ENCODE results near the gene PLOD3.

The PLOD3 gene

DNA sequence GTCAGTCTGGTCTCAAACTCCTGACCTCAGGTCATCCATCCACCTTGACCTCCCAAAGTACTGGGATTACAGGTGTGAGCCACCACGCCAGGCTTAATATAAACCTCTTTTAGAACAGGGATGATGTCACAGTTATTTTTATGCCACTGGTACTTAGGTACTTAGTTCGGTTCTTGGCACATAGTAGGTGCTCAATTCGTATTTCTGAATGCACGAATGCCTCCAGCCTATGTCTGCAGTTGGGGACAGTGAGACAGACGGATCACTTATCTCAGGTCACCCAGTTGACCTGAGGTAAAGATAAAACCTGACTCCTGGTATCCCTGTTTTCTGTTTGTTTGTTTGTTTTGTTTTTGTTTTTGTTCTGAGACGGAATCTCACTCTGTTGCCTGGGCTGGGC lies 31.2 kb downstream of the PLOD3 start:
- in situ Hi-C loops (cut with MboI; ENCODE audit: low sequenced_read_pairs), result no loop called here

DNA sequence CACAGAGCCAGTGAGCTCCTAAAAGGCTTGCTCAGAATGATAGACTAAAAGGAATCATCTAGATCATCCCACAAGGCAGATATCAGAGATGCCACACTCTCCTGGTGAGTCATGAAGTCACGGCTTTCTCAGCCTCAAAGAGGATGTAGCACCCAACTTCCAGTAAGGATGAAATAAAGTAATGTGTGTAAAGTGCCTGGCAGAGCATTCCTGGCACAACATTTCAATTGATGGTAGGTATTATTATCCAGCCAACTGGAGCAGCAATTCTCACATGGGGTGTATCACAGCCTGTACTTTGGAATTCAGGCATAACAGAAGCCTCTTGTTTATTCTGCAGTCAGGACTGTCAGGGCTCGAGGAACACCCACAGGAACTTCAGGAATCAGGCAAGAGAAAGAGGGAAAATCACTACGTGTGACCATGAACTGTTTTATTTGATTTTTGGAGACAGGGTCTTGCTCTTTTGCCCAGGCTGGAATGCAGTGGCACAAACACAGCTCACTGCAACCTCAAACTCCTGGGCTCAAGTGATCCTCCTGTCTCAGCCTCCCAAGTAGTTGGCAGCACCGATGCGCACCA lies 32.0 kb downstream of the PLOD3 start:
- in situ Hi-C loops (cut with MboI; ENCODE audit: low sequenced_read_pairs), result no loop called here

DNA sequence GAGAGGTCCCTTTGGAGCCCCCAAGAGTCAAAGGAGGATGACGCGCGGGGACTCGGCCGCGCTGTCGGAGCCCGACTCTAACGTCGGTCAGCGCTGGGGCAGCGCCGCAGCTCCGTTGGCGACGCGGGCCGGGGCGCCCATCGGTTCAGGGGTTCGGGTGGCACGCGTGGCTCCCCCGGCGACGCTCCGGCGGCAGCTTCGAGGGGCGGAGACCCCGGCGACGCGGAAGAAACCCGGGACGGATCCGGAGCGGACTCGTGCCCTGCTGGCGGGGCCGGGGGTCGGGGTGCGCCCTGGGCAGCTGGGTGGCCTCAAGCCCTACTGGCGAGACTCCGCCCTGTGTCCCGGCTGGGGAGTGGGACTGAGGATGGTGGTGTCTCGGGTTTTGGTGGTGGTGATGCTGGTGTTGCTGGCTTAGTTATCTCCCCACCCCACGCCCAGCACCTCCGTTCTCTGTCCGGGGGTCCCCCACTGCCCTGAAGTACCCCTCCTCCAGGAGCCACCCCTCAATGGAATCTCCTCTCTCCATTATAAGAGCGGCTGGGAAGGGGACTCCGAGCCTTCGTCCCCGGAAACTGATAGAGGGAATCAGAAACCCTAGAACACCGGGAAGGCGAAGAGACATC lies 37.1 kb downstream of the PLOD3 start, which contains the start of gene NAT16:
TSS of gene NAT16 (minus strand) at position 164 of the 626 bp plus-strand sequence. CDS start 5,486 bp downstream, outside the sequence.
- in situ Hi-C loops (cut with MboI; ENCODE audit: low sequenced_read_pairs), result no loop called here

DNA sequence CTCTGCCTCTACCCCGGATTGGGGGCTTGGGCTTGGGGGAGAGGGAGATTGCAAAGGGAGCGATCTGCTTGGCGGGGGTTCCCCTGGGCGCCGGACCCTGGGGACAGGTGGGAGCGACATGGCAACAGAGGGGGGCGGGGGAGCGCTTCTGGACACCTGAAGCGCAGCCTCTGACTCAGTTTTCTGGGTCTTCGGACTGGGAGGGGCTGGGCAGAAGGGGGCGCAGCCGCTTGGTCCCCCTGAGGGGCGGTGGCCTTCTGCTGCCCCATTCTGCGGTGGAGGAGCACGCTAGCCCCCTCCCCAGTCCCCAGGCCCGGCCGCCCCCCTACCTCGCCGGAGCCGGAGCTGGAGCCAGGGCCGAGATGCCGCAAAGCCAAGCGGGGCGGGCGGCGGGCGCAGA lies 37.7 kb downstream of the PLOD3 start:
- in situ Hi-C loops (cut with MboI; ENCODE audit: low sequenced_read_pairs), result no loop called here

DNA sequence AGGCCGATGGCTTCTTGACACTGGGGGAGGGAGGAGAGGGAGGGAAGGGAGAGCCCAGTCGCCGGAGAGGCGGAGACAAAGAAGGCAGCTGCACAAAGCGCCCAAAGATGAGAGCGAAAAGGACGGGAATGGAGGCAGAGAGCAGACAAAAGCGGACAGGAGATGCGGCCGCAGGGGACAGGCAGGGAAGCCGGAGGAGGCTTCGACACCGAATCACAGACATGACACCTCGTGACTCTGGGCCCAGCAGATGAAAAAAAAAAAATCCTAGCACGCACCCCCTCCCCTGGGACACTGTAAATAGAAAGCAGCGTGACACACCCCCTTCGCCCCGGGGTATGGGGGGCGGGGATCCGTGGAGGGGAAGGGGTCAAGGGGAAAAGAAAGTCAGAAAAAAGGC lies 38.3 kb downstream of the PLOD3 start:
- in situ Hi-C loops (cut with MboI; ENCODE audit: low sequenced_read_pairs), result no loop called here

DNA sequence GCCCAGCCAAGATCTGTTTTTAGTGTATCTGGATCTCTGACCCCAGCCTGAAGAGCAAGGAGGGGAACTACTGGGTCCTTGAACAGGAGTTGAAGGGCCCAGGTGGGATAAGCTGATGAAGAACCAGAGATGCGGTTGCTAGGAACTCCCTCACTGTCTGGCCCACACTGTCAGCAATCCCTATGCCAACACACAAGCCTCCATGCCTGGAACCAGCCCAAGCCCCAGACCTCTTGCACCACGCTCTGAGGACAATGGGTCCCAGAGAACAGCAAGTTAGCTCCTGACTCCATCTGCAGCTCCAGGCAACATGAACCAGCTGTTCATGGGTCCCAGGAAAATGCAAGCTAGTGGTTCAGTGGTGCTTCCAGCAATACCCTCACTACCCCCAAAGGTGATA lies 39.7 kb downstream of the PLOD3 start:
- in situ Hi-C loops (cut with MboI; ENCODE audit: low sequenced_read_pairs), result no loop called here

DNA sequence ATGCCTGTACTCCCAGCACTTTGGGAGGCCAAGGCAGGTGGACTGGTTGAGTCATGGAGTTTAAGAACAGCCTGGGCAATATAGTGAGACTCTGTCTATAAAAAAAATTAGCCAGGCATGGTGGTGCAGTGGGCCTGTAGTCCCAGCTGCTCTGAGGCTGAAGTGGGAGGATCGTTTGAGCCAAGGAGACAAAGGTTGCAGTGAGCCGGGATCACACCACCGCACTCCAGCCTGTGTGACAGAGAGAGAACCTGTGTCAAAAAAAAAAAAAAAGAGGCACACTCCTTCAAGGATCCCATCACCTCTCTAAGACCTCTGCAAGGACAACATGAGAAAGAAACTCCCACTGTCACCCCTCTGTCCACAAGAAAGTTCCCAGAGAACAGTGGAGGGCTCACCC lies 41.7 kb downstream of the PLOD3 start:
- in situ Hi-C loops (cut with MboI; ENCODE audit: low sequenced_read_pairs), result no loop called here

DNA sequence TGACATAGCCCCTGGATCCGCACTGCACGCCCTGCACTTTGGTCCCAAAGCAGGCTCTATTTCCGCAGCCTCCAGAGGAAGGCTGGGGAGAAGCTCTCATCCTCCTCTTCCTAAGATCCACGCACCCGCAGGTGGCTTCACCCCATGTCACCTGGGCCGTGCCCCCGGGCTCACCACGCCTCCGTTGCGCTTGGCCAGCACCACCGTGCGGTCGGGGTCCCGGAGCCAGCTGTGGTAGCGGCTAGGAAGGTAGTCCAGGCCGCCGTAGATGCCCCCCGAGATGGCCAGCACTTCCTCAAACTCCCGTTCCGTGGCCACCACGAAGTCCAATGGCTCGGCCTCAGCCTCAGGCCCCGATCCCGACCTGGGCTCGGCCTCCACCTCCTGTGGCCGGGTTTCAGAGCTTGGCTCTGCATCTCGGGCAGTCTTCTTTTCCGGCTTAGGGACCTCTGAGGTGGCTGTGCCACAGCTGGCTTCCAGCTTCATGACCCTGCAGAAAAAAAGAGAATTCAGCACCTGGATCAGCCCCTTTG lies 43.0 kb downstream of the PLOD3 start:
- in situ Hi-C loops (cut with MboI; ENCODE audit: low sequenced_read_pairs), result no loop called here

DNA sequence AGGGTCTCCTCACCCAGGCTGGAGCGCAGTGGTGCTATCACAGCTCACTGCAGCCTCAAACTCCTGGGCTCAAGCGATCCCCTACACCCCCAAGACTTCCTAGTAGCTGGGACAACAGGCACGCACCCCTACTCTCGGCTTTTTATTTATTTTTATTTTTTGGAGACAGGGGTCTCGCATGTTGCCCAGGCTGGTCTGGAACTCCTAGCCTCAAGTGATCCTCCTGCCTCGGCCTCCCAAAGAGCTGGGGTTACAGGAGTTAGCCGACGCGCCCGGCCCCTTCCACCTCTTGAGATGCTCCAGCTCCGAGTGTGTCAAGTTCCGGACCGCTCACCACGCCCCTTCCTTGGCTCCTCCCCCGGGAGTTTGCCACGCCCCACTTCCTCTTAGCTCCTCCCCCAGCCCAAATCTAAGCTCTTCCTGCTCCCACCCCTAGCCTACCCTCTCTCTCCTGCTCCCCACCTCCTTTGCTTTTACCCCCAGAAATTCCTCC lies 43.6 kb downstream of the PLOD3 start:
- in situ Hi-C loops (cut with MboI; ENCODE audit: low sequenced_read_pairs), result no loop called here

DNA sequence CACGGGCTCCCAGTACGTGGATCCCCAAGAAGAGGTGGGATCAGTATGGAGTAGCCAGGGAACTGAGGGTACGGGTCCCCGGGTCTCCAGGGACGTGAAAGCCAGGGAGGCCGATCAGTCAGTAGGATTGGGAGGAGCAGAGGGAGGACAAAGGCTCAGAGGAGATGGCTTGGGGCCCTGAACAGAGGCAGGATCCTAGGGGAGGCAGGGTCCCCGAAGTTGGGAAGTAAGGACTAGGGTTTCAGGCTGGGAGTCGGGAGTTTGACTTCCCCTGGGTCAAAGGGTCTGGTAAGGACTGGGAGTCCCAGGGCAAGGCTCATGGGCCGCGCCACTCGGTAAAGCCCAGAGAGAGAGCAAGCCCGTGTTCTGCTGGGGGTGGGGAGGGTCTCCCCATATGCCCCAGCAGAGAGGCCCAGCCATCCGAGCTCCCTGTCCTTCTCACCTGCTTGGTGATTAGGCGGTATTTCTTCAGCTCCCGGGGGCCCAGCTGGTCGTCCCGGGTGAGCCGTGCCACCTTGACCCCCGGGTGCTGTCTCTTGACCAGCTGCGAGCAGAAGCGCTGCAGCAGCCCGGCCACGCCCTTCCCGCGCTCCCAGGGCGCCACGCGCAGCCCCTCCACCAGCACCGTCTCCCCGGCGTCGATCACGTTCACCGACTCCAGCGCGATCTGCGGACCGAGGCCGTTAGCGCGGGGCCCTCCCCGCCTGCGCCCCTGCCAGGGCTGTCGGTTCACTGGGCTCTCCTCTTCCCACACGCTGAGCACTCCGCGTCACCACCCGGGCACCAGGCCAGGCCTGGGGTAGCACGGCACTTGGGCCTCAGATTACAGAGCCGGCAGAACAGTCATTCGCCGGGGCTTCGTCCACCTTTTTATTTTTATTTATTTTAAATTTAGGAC lies 44.3 kb downstream of the PLOD3 start:
- in situ Hi-C loops (cut with MboI; ENCODE audit: low sequenced_read_pairs), result no loop called here

DNA sequence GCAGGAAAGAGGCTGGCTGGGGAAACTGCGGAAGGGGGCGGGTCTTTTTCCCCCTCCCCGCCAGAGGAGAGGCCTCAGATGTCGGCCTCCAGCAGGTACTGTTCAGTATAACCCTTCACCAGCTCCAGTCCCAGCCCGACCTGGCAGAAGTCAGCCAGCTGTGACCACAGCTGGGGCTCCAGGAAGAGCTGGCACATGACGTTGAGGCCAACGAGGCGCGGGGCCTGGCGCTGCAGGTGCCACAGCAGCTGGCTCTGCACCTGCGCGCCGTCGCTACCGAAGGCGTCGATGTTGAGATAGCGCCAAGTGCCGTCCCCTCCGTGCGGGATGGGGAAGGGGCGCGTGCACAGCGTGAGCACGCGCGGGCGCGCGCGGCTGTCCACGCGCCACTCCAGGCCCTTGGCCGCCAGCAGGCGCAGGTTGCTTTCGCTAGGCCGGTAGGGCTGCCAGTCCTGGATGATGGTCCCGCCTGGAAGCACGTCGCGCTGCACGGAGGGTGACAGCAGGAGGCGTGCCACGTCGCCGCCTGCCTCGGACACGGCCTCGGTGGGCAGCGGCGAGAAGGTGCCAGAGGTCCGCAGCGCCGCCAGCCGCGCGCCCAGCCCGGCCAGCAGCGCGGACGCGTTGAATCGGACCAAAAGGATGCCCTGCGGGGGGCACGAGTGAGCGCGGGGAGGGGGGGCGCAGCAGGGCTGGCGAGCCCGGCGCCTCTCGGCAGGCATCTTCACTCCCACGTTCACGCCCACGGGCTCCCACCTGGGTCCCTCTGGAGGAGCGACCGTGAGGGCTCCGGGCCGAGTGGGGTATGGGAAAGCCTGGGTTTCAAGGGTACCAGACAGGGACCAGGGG lies 45.2 kb downstream of the PLOD3 start:
- in situ Hi-C loops (cut with MboI; ENCODE audit: low sequenced_read_pairs), result no loop called here

DNA sequence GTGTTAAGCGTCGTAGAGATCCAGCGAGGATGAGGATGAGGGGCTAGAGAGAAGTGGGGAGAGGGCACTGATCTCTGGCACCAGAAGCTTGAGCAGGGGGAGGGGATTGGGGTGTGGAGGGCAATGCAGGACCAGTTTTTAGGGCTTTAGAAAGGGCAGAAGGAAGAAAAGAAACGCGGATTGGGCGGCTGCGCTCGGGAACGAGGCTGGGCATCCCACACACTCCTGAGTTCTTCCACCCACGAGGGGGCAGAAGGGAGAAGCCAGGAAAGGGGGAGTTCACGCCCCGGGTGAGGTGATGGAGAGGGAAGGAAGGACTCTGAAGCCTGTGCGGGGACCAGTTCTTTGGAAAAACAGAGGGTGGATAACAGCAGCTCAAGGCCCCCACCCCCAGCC lies 45.9 kb downstream of the PLOD3 start:
- in situ Hi-C loops (cut with MboI; ENCODE audit: low sequenced_read_pairs), result no loop called here

DNA sequence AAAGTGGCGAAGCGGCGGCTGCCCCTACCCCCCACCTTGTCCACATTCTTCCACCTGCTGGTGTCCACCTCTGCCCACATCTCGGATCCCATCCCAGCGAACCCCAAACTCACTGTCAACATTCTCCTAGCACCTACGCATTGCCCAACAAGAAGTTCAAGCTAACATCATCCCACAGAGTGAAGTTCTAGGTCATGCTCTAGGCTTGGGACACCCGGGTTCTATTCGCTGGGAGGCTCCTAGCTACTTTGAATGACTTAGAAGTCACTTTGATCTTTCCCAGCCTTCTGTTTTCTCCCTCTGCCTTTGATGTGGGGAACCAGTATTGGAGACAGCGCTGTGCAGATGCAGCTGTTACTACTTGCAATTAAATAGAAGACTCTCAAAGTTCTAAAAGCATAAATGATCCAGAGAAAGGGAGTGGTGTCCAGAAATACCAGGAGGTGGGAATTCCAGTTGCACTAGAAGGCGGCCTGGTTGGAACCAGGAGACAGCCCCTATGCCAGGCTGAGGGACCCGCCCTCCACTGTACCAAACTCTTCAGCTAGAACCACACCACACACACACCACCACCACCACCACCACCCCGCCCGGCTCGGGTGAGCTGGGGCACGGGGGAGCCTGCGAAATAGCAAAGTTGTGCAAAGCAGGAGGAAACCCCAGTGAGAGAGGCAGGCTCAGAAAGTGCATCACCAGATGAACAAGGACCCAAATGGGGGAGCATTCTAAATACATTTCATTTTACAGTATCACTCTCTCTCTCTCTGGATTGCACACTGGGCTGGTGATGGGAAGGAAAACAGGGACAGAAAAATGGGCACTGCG lies 46.6 kb downstream of the PLOD3 start:
- in situ Hi-C loops (cut with MboI; ENCODE audit: low sequenced_read_pairs), result no loop called here

DNA sequence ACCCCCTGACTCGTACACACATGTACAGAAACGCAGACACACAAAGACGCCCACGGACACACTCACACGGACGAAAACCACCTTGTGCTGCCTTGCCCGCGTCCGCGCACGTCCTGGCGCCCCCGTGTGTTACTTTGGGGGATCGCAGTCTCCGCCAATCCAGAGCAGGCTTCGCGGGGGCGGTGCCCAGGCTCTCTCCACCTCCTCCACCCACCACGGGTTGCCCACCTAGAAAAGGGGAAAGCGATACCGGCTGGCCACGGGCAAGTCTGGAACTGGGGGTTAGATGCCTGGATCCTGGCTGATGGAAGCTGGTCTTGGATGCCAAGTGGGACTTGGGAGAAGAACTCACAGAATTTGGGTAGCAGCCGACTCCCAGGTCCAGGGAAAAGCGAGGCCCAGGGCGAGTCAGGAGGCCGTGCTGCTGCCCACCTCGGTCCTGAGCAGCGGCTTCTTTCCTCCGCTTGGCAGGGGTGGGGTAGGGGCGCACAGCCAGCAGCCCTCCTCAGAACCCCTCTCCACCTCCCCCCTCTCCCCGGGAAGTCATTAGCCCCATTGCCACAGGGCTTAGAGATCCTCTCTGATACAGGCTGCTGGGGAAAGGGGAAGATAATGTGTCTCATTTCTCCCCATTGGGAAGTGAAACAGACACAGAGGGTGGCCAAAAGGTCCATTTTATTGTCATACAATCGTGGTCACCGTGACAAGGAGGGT lies 47.4 kb downstream of the PLOD3 start:
- in situ Hi-C loops (cut with MboI; ENCODE audit: low sequenced_read_pairs), result no loop called here

DNA sequence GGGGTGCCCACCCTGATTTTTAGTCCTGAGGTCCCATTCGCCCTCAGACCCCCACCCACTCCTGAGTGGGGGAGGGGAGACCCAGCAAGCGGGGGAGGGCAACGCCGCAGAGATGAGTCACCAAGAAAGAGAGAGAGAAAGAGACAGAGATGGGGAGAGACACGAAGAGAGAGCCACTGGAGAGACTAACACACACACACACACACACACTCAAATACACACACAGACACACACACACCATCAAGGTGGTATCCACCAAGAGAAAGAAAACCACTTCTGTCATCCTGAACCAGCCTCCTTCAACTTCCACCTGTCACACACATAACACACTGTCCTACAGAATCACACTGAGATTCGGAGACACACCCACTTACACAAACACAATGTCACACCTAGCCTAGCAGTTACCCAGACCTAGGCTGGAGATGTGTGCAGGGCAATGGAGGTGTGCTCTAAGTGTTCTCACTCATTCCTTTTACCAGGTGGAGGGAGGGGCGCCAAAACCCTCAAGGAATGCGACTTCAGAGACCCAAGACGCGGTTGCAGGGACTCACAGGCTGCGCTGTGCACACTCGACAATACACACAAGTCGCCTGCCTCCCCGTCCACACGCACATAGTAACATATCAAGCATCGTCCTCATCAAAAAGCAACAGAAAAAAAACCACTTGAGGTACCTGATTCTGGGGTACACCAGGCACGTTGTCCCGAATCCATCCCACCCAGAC lies 48.1 kb downstream of the PLOD3 start:
- in situ Hi-C loops (cut with MboI; ENCODE audit: low sequenced_read_pairs), result no loop called here

DNA sequence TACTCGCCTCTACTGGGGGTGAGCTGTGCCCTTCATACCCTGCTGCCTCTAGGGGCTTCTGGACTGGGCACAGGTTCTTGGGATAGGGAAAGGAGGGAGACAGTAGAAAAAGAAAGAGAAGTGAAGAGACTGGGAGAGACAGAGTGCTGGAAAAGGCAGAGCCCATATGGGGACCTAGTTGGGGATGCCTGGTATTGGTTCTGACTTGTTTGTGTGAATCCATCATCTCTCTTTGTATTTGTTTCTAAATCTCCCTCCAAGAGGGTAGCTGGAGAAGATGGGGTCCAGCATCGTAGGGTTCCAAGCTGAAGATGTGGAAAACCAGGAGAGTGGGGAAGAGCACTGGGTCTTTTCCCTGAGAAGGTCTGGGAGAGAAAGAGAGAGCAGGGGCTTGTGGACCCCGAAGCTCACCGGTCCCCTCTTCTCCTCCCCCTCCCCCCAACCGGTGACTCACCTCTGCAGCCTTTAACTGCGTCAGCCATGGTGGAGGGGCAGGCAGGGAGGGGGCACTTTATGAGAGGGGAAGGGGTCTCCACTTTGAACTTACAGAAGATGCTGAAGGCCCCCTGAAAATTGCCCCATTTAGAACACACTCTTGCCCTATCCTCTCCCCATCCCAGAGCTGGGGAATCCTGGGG lies 48.9 kb downstream of the PLOD3 start:
- in situ Hi-C loops (cut with MboI; ENCODE audit: low sequenced_read_pairs), result no loop called here

DNA sequence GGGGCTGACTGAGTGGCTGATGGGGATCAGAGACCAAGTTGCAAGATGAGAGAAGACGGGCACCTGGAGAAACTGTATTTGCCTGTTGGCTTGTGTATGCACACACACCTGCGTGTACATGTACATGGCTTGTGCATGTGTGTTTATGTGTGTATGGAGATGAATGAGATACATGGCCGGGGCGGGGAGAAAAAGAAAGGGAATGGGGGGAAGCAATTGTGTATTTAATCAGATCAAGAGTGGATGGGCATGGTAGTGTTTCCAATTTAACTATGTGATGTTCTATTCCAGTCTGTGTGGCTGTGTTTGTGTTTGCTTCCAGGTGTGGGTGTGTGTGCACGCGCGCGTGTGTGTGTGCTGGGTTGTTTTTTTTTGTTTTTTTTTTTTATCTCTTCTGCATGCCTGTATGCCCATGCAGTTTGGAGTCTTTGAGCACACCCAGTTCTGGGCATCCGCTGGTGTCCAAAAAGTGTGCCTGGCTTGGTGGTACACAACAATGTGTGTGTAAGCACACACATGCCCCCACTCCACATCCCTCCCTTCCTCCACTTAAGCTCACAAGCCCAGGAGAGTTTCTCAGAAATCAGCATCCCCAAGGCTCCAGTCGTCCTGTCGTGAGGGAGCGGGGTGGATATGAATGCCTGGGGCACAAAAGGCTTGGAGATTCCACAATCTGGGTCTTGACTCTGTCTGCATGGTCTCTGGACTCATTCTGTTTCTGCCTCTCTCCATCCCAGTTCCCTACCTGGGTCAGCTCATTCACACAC lies 49.6 kb downstream of the PLOD3 start:
- in situ Hi-C loops (cut with MboI; ENCODE audit: low sequenced_read_pairs), result no loop called here
